Fibroblast of skin of right quadriceps (primary cell): Measurements from ENCODE around the gene CACHD1.

Experiments used
- DNase-seq: peaks from one replicate; pipeline ENCODE4 v3.0.0-alpha.2; 2013

CACHD1 gene

GRCh38 chr1:64555947-64556346, 86.0 kb downstream of the CACHD1 start:
- DNase-seq = no peak

- DNase-seq = no peak
These were observed 92.1 kb downstream of the CACHD1 start for GRCh38 chr1:64561993-64562392.

GRCh38 chr1:64563958-64564565, 94.1 kb downstream of the CACHD1 start:
- no peak for DNase-seq

- no peak for DNase-seq
These were observed 95.0 kb downstream of the CACHD1 start for GRCh38 chr1:64564891-64565290.

GRCh38 chr1:64567426-64568170, 97.7 kb downstream of the CACHD1 start:
- DNase-seq = no peak

GRCh38 chr1:64568171-64568450, 98.2 kb downstream of the CACHD1 start:
- DNase-seq = no peak

- DNase-seq = peak; percentile 28
These were observed 99.5 kb downstream of the CACHD1 start for GRCh38 chr1:64569411-64569810.

GRCh38 chr1:64570267-64570855, 100.4 kb downstream of the CACHD1 start:
- DNase-seq = no peak

GRCh38 chr1:64572222-64572900, 102.4 kb downstream of the CACHD1 start:
- no peak for DNase-seq

- DNase-seq = no peak
These were observed 104.4 kb downstream of the CACHD1 start for GRCh38 chr1:64574301-64574700.

- DNase-seq = no peak
These were observed 106.2 kb downstream of the CACHD1 start for GRCh38 chr1:64575881-64576676.

- no peak for DNase-seq
These were observed 108.5 kb downstream of the CACHD1 start for GRCh38 chr1:64578270-64578973.

GRCh38 chr1:64579767-64580166, 109.8 kb downstream of the CACHD1 start:
- no peak for DNase-seq

GRCh38 chr1:64581135-64581842, 111.4 kb downstream of the CACHD1 start:
- DNase-seq = no peak

GRCh38 chr1:64581843-64582185, 111.9 kb downstream of the CACHD1 start:
- no peak for DNase-seq

- no peak for DNase-seq
These were observed 114.5 kb downstream of the CACHD1 start for GRCh38 chr1:64584479-64584878.

GRCh38 chr1:64588876-64589275, 118.9 kb downstream of the CACHD1 start:
- no peak for DNase-seq

GRCh38 chr1:64590316-64590715, 120.4 kb downstream of the CACHD1 start:
- DNase-seq = peak; percentile 30

- no peak for DNase-seq
These were observed 124.5 kb downstream of the CACHD1 start for GRCh38 chr1:64594446-64594845.

GRCh38 chr1:64595871-64596515, 126.1 kb downstream of the CACHD1 start:
- DNase-seq = no peak

GRCh38 chr1:64597113-64597512, 127.2 kb downstream of the CACHD1 start:
- no peak for DNase-seq
